ENCODE measurements around the gene SLC35D3.
"Not testable (repeated sequence)": the region's sequence is repeated elsewhere in the genome, so short reads cannot be mapped to it uniquely, and the experiment has no call there.

Gene SLC35D3

DNA sequence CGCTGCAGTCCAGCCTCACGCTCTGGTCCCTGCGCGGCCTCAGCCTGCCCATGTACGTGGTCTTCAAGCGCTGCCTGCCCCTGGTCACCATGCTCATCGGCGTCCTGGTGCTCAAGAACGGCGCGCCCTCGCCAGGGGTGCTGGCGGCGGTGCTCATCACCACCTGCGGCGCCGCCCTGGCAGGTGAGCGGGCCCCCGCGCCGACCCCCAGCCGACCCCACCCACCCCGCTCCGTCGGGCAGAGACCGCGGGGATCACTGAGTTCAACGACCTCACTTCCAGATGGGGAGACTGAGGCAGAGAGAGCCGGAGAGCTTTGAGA is 545 bp downstream of the SLC35D3 start:
- peak overlapping the region; percentile 37 for H3K4me3 ChIP-seq (ENCODE audit: low read depth, low read length)

- H3K4me3 ChIP-seq (ENCODE audit: low read depth, low read length) = no peak overlapping the region
Measured at GRCh38 chr6:136923116-136923953, 1.2 kb downstream of the SLC35D3 start.

- H3K4me3 ChIP-seq (ENCODE audit: low read depth, low read length) = no peak overlapping the region
Measured at GRCh38 chr6:136923954-136924673, 2.0 kb downstream of the SLC35D3 start.

DNA sequence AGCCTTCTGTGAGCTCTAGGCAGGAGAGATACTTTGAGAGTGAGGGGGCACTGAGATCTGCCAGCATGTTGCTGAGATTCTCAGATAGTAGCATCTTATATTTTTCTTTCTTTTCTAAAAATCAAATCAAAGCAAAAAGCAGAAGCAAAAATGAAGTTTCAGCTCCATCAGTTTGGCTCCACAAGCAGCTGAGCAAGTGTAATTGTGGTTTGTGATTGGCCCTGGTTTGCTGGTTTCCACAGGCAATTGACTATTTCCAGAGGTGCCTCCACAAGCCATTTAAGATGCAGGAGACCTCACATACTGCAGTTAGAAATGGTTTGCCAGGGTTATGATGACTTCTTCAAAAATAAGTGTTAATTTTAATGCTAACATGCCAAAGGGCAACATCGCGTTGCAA is 4.3 kb downstream of the SLC35D3 start:
- H3K4me3 ChIP-seq (ENCODE audit: low read depth, low read length) = no peak overlapping the region

GRCh38 chr6:136927292-136927691 is 5.2 kb downstream of the SLC35D3 start:
- no peak overlapping the region for H3K4me3 ChIP-seq (ENCODE audit: low read depth, low read length)

DNA sequence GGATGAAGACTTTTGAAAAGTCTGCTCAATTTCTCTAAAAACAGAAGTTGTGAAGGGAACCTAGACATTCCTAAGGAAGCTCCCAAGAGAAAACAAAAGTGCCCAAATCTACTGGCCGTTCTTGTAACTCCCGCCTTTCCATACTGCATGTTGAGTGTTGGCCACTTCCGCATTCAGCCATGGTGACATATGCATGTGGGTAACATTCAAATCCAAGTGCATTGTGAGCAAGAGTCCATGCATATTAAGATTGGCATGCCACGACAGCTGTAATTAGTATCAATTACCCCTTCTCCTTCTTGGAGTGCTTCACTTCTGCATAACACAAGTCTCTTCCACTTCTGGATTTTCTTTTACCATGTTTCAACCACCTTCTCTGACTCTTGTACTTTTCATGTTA is 8.4 kb downstream of the SLC35D3 start:
- H3K4me3 ChIP-seq (ENCODE audit: low read depth, low read length) = no peak overlapping the region

DNA sequence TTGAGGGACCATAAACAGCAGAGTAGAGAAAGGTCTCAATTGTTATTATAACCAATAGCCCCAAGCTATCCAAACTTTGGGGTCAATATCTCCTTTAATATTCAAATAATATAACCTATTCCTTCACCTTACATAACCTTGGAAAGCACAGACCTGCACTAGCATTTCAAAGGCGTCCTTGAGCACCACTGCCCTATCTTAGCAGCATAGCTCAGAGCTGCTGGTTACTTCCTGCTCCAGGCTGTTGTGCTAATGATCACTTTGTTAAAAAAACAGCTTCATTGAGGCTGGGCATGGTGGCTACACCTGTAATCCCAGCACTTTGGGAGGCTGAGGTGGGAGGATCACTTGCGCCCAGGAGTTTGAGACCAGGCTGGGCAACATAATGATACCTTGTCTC is 10.5 kb downstream of the SLC35D3 start:
- H3K4me3 ChIP-seq (ENCODE audit: low read depth, low read length) = no peak overlapping the region

- no peak overlapping the region for H3K4me3 ChIP-seq (ENCODE audit: low read depth, low read length)
Measured at GRCh38 chr6:136945072-136945471, 23.0 kb downstream of the SLC35D3 start.

DNA sequence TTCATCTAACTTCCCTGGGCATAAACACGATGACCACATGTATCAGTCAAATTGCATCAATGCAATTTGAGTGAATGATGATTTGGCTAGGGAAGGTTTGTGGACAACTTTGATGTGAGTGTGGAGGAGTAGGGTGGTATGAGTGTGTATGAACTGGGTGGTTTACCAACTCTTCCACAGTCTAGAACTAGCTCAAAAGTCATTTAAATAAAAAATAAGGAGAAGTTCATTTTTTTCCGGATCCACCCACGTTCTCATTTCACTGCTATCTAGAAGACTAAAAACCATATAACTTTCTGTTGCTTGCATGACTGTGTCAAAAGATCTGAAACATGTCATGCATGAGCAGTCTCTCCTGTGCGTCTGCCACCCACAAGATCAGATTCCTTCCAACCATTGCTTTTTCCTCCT is 23.6 kb downstream of the SLC35D3 start:
- H3K4me3 ChIP-seq (ENCODE audit: low read depth, low read length) = no peak overlapping the region

DNA sequence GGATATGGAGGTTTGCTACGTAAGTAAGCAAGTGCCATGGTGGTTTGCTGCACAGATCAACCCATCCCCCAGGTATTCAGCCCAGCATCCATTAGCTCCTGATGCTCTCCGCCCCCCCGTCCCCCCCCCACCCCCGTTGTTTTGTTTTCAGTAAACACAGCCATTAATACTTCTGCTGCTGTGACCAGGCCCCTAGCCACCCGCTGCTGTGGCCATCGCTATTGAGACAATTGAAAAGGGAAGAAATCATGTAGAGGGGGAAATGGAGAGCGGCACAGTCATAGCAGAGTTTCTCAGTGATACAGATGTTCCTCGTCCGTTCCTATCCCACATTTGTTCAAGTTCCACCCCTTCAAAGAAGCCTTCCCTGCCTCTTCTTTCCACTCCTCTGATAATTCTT is 24.9 kb downstream of the SLC35D3 start:
- H3K4me3 ChIP-seq (ENCODE audit: low read depth, low read length) = no peak overlapping the region

GRCh38 chr6:136949957-136950356 is 27.9 kb downstream of the SLC35D3 start:
- not testable (repeated sequence) for H3K4me3 ChIP-seq (ENCODE audit: low read depth, low read length)

DNA sequence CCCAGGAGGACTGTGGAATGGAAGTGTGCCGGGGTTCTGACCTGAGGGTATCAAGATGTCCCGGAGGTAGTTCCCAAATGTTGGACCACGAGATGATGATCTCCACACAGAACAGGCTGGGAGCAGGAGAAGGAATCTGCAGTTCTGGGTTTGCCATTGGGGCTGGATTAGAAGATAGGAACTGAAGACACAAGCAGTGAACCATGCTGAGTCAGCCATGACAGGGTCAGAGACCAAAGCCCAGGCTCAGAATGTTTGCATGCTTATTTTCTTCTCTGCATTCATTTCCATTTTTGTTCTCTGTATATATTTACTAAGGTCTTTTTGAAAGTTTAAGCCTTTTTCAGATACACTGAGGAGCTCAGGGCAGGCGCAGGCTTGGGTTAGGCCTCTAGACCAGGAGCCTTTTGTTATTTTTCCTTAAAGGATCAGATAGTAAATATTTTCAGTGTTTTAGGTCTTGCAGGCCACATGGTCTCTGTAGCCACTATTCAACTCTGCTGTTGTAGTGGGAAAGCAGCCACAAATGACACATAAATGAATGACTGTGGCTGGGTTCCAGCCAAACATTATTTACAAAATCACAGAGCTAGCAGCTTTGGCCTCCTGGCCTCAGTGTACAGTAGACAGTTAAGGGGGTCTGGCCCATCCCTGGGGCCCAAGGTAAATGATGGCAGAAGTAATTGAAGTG is 28.5 kb downstream of the SLC35D3 start:
- no peak overlapping the region for H3K4me3 ChIP-seq (ENCODE audit: low read depth, low read length)

GRCh38 chr6:136952714-136953260 is 30.7 kb downstream of the SLC35D3 start:
- H3K4me3 ChIP-seq (ENCODE audit: low read depth, low read length) = no peak overlapping the region

DNA sequence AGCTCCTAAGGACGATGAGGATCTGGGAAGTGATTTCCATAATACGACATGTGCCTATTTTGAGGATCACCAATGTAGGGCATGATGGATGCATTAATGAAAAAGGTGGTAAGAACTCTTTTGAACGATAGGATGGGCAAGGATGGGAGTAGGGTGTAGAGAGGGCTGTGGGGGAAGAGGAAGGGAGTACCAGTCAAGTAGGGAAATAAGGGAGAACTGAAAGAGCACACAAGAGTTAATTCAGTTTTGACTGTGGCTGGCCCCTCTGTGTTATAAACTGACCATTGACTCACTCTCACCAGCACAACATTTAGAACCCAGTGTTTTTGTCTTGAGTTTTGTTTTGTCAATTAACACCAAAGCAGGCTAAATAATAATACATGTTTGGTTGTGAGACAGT is 33.0 kb downstream of the SLC35D3 start:
- no peak overlapping the region for H3K4me3 ChIP-seq (ENCODE audit: low read depth, low read length)

- H3K4me3 ChIP-seq (ENCODE audit: low read depth, low read length) = no peak overlapping the region
Measured at GRCh38 chr6:136956590-136957544, 34.8 kb downstream of the SLC35D3 start.

GRCh38 chr6:136958168-136958567 is 36.1 kb downstream of the SLC35D3 start:
- H3K4me3 ChIP-seq (ENCODE audit: low read depth, low read length) = no peak overlapping the region

DNA sequence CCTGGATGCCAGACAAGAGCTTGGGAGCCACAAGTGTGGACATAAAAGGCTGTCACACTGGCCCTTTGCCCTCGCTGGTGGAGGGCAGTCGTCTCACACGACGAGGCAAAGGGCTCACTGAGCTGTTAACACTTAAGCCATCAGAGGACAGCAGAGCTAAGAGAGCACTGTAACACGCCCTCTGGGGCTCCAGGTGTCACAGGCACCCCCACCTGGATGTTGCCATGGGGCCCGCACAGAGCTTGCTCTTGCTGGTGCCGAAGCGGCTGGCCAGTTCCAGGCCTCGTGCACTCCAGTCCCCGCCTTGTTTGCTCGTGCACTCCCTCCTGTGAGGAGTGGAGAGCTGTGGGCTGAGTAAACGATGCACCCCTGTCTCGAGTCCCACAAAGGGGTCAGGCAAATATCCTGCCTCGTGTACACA is 37.4 kb downstream of the SLC35D3 start:
- H3K4me3 ChIP-seq (ENCODE audit: low read depth, low read length) = no peak overlapping the region

DNA sequence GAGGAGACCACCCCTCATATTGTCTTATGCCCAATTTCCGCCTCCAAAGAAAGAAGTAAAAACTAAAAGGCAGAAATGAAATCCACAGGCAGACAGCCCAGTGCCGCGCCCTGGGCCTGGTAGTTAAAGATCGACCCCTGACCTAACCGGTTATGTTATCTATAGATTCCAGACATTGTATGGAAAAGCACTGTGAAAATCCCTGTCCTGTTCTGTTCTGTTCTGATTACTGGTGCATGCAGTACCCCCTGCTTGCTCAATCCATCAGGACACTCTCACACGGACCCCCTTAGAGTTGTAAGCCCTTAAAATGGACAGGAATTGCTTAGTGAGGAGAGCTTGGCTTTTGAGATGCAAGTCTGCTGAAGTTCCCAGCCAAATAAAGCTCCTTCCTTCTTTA is 37.8 kb downstream of the SLC35D3 start:
- H3K4me3 ChIP-seq (ENCODE audit: low read depth, low read length) = not testable (repeated sequence)

- no peak overlapping the region for H3K4me3 ChIP-seq (ENCODE audit: low read depth, low read length)
Measured at GRCh38 chr6:136960781-136961180, 38.7 kb downstream of the SLC35D3 start.

- no peak overlapping the region for H3K4me3 ChIP-seq (ENCODE audit: low read depth, low read length)
Measured at GRCh38 chr6:136961848-136962247, 39.7 kb downstream of the SLC35D3 start.

Data from iPS-11a (cell line).